Retinal pigment epithelial cell (primary cell): ENCODE results near the gene S1PR4.
A peak's percentile ranks its signal among the peaks of the same experiment; 100 is the strongest.

ENCODE experiments used
- DNase-seq: peaks from one replicate; pipeline ENCODE4 v3.0.0-alpha.2; 2010; ENCODE audit warnings: low read depth
- H3K4me3 ChIP-seq: 2 replicates; pipeline ENCODE4 v1.5.1; 2011; ENCODE audit warnings: mild to moderate bottlenecking, low read length, control low read depth, moderate library complexity
- TF ChIP-seq, protein P1 (sequence below): conservative IDR thresholded peaks from 2 replicates; pipeline ENCODE4 v1.5.1; 2011; ENCODE audit warnings: low read depth, low read length, control low read depth, inconsistent platforms

S1PR4 gene

DNA sequence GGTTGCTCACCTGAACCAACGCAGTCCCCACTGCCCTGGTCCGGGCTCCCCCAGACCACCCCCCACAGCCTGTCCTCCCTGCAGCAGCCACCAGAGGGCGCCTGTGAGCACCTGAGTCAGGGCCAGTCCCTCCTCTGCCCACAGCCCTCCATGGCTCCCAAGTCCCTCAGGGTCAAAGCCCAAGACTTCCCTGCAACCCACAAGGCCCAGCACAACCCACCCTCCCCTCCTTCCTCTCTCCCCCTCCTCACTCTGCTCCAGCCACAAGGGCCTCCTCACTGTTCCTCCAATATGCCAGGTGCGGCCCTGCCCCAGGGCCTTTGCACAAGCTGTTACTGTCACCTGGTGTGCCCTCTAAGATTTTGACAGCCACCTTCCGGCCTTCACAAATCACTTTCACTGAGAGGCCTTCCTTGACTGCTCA lies 31.9 kb upstream of the S1PR4 start:
- no peak for DNase-seq
- H3K4me3 ChIP-seq: no peak overlapping the region
- TF ChIP-seq, protein P1, sequence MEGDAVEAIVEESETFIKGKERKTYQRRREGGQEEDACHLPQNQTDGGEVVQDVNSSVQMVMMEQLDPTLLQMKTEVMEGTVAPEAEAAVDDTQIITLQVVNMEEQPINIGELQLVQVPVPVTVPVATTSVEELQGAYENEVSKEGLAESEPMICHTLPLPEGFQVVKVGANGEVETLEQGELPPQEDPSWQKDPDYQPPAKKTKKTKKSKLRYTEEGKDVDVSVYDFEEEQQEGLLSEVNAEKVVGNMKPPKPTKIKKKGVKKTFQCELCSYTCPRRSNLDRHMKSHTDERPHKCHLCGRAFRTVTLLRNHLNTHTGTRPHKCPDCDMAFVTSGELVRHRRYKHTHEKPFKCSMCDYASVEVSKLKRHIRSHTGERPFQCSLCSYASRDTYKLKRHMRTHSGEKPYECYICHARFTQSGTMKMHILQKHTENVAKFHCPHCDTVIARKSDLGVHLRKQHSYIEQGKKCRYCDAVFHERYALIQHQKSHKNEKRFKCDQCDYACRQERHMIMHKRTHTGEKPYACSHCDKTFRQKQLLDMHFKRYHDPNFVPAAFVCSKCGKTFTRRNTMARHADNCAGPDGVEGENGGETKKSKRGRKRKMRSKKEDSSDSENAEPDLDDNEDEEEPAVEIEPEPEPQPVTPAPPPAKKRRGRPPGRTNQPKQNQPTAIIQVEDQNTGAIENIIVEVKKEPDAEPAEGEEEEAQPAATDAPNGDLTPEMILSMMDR: peak; percentile 79

DNA sequence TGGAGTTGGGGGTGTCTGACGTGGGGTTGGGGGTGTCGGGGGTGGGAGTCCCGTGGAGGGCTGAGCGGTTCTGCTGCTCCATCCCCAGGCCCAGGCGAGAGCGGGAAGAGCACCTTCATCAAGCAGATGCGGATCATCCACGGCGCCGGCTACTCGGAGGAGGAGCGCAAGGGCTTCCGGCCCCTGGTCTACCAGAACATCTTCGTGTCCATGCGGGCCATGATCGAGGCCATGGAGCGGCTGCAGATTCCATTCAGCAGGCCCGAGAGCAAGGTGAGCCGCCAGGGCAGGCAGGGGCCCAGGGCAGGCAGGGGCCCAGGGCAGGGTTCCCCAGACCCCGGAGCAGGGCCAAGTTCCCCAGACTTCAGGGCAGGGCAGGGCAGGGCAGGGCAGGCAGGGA lies 30.1 kb upstream of the S1PR4 start:
- no peak overlapping the region for H3K4me3 ChIP-seq
- no peak for DNase-seq
- TF ChIP-seq, protein P1: no peak

DNA sequence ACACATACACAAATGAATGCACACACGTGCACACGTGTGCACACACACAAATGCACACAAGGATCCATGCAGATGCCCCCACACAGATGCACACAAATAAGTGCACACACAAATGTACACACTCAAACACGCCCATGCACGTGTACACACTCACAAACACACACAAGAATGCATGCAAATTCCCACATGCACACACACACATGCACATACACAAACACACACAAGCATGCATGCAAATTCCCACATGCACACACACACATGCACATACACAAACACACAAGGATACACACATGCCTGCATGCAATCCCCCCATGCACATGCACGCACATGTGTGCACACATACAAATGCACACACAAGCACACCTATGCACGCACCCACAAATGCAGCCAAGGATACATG lies 29.5 kb upstream of the S1PR4 start:
- no peak for DNase-seq
- H3K4me3 ChIP-seq: no peak overlapping the region
- TF ChIP-seq, protein P1: no peak

- TF ChIP-seq, protein P1: no peak
- no peak overlapping the region for H3K4me3 ChIP-seq
Measured at GRCh38 chr19:3149526-3150505, 28.8 kb upstream of the S1PR4 start.

DNA sequence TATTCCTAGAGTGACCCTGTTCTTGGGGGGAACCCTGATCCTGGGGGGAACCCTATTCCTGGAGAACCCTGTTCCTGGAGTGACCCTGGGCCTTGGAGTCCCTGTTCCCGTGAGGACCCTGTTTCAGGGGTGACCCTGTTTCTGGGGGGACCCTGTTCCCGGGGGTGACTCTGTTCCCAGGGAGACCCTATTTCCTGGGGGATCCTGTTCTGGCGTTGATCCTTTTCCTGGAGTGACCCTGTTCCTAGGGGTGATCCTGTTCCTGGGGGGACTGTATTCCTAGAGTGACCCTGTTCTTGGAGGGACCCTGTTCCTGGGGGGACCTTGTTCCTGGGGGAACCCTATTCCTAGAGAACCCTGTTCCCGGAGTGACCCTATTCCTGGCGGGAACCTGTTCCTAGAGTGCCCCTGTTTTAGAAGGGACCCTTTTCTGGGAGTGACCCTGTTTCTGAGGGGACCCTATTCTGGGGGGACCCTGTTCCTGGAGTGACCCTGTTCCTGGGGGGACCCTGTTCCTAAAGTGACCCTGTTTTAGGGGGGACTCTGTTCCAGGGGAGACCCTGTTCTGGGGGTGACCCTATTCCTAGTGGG lies 27.7 kb upstream of the S1PR4 start:
- TF ChIP-seq, protein P1: no peak
- DNase-seq: no peak
- H3K4me3 ChIP-seq: no peak overlapping the region

More at GRCh38 chr19:3149526-3150505, 28.8 kb upstream of the S1PR4 start:
- no peak for DNase-seq

GRCh38 chr19:3151563-3152418 lies 26.8 kb upstream of the S1PR4 start:
- DNase-seq: no peak
- TF ChIP-seq, protein P1: no peak
- H3K4me3 ChIP-seq: no peak overlapping the region
